ENCODE results near the gene PLAAT3. TPM values are rescaled to one million over a fixed set of nuclear protein-coding genes. Genes with fewer than 3 reads are reported as not detected.
"Not testable (repeated sequence)": the region's sequence is repeated elsewhere in the genome, so short reads cannot be mapped to it uniquely, and the experiment has no call there.

Gene PLAAT3
- total RNA-seq, 4 donors from 2014 or later: 58.0 to 76.5 (median 67.5) TPM

- no peak for ATAC-seq
- no peak for DNase-seq
- TF ChIP-seq CTCF (IDR thresholded peaks at IDR 0.05 in 4 of 5, conservative IDR thresholded peaks at IDR 0.05 in 1 of 5) (no peak), POLR2A (IDR thresholded peaks at IDR 0.05) (no peak)
- intact Hi-C loops (cut with DNase I; ENCODE audit: low total_unique reads) (no loop called here), in situ Hi-C loops (cut with MboI; ENCODE audit: low sequenced_read_pairs in 4 of 4) (no loop called here)
- Histone ChIP-seq H3K9me3 (no peaks in the 10 kb centered on the region), H3K4me1 (peaks cover 0 to 4% of the 10 kb centered on the region in 2 donors), H3K36me3 (no peaks in the 10 kb centered on the region), H3K27me3 (no peaks in the 10 kb centered on the region), H3K27ac (no peak overlapping the region), H3K4me3 (peak overlapping the region in 1 of 4 donors; percentile 34)
These were observed 62.9 kb downstream of the PLAAT3 start for GRCh38 chr11:63551091-63551888.

- H3K27me3 ChIP-seq; in situ Hi-C loops (cut with MboI; ENCODE audit: low sequenced_read_pairs in 4 of 4); H3K36me3 ChIP-seq; H3K4me1 ChIP-seq; H3K4me3 ChIP-seq; H3K27ac ChIP-seq; H3K9me3 ChIP-seq; intact Hi-C loops (cut with DNase I; ENCODE audit: low total_unique reads); DNase-seq; ATAC-seq: not testable (repeated sequence)
These were observed 64.0 kb downstream of the PLAAT3 start for GRCh38 chr11:63550156-63550700.

GRCh38 chr11:63549411-63549810, 64.8 kb downstream of the PLAAT3 start:
- Histone ChIP-seq H3K27me3 (no peaks in the 10 kb centered on the region), H3K27ac (no peak overlapping the region), H3K4me3 (no peak overlapping the region), H3K4me1 (peaks cover 0 to 4% of the 10 kb centered on the region in 2 donors), H3K36me3 (no peaks in the 10 kb centered on the region), H3K9me3 (no peaks in the 10 kb centered on the region)
- TF ChIP-seq POLR2A (IDR thresholded peaks at IDR 0.05) (no peak), CTCF (IDR thresholded peaks at IDR 0.05 in 4 of 5, conservative IDR thresholded peaks at IDR 0.05 in 1 of 5) (no peak)
- DNase-seq (no peak), ATAC-seq (no peak)
- intact Hi-C loops (cut with DNase I; ENCODE audit: low total_unique reads) (no loop called here), in situ Hi-C loops (cut with MboI; ENCODE audit: low sequenced_read_pairs in 4 of 4) (no loop called here)

- DNase-seq (no peak), ATAC-seq (no peak)
- in situ Hi-C loops (cut with MboI; ENCODE audit: low sequenced_read_pairs in 4 of 4) (no loop called here), intact Hi-C loops (cut with DNase I; ENCODE audit: low total_unique reads) (no loop called here)
- TF ChIP-seq CTCF (IDR thresholded peaks at IDR 0.05 in 4 of 5, conservative IDR thresholded peaks at IDR 0.05 in 1 of 5): no peak
- no peak for TF ChIP-seq POLR2A (IDR thresholded peaks at IDR 0.05)
- no peaks in the 10 kb centered on the region for H3K27me3 ChIP-seq
- no peak overlapping the region for H3K27ac ChIP-seq
- peaks cover 0 to 4% of the 10 kb centered on the region in 2 donors for H3K4me1 ChIP-seq
- H3K9me3 ChIP-seq: no peaks in the 10 kb centered on the region
- no peaks in the 10 kb centered on the region for H3K36me3 ChIP-seq
- no peak overlapping the region for H3K4me3 ChIP-seq
These were observed 66.1 kb downstream of the PLAAT3 start for GRCh38 chr11:63548178-63548577.

- DNase-seq: no peak
- no peak for ATAC-seq
- in situ Hi-C loops (cut with MboI; ENCODE audit: low sequenced_read_pairs in 4 of 4): no loop called here
- peaks cover 0 to 4% of the 10 kb centered on the region in 2 donors for H3K4me1 ChIP-seq
- no peaks in the 10 kb centered on the region for H3K9me3 ChIP-seq
- no peak overlapping the region for H3K27ac ChIP-seq
- TF ChIP-seq POLR2A (IDR thresholded peaks at IDR 0.05) (no peak), CTCF (IDR thresholded peaks at IDR 0.05 in 4 of 5, conservative IDR thresholded peaks at IDR 0.05 in 1 of 5) (no peak)
- intact Hi-C loops (cut with DNase I; ENCODE audit: low total_unique reads): no loop called here
- H3K27me3 ChIP-seq: no peaks in the 10 kb centered on the region
- no peaks in the 10 kb centered on the region for H3K36me3 ChIP-seq
- no peak overlapping the region for H3K4me3 ChIP-seq
These were observed 67.2 kb downstream of the PLAAT3 start for GRCh38 chr11:63547061-63547460.
